Measurements from ENCODE around the gene CFAP99.

Gene CFAP99

DNA sequence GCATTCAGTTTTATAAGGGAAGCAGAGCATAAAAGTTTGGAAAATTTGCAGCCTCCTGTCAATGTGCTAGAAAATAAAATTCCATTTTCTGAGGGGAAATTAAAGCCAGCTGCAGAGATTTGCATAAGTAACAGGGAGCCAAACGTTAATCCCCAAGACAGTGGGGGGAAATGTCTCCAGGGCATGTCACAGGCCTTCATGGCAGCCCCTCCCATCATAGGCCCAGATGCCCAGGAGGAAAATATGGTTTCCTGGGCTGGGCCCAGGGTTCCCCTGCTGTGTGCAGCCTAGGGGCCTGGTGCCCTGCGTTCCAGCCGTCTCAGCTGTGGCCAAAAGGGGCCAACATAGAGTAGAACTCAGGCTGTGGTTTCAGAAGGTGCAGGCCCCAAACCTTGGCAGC is 59.5 kb downstream of the CFAP99 start:
- no peak for DNase-seq

DNA sequence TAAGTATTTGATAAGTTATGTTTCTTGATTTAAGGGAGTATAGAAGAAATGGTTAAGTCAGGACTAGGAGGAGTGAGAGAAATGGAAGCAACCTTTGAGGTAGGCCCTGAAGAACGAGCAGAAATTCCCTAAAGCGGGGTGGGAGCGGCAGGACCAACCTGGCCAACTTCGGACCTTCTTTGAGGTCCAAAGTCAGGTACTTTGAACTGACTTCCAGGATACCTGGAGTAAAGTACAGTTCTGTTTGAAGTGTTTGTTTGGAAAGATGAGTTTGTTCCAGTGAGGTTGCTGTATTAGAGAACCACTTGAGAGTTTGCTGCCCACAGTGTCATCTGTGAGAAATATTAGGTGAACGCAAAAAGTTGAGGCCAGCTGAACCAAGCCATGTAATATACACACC is 61.9 kb downstream of the CFAP99 start:
- no peak for DNase-seq

DNA sequence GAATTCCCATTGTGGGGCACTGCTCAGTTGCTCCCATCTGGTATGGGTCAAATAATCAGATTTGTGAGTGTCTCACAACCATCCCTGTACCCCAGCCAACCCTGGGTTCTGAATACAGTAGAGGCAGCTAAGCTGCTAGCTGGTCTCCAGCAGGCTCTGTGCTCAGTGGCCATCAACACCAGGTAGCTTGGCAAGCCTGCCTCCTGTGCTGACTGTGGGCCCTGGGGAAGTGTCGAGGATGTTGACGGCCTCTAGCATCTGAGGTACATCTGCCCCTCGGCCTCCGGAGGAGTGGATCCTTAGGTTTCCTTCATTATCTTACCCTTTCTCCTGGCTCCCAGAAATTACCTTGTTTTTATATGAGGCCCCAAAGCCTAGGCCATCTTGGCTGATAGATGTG is 63.4 kb downstream of the CFAP99 start:
- no peak for DNase-seq

DNA sequence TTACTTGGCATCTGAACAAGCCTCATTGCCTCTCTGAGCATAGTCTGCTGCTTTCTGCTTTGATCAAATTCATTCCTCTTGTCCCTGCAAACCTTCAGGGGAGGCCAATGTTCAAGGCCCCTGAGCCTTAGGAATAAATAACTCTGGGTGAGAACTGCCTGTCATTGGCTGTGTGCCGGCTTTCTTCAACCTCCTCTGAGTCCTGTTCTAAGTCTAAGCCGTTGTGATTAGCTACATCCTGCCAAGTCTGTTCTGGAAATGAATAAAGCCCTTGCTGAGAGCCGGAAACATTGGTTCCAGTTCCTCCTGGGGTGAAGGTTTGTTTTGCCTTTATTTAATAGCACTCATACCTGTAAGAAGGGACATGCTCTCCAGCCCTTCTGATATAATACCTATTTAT is 63.9 kb downstream of the CFAP99 start:
- peak; percentile 81 for DNase-seq

DNA sequence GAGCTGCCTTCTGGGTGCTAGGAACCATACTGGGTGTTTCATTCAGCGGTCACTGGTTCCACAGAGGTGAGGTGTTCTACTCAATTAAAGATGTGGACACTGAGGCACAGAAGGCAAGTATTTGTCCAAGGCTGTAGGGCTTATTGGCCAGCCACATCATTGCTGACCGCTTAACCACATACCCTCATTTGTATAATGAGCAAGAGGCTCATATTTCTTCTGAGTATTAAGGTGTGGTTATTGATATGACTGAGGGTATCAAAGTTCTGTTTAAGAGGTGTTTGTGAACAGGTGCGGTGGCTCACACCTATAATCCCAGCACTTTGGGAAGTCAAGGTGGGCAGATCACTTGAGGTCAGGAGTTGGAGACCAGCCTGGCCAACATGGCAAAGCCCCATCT is 64.5 kb downstream of the CFAP99 start:
- no peak for DNase-seq

DNA sequence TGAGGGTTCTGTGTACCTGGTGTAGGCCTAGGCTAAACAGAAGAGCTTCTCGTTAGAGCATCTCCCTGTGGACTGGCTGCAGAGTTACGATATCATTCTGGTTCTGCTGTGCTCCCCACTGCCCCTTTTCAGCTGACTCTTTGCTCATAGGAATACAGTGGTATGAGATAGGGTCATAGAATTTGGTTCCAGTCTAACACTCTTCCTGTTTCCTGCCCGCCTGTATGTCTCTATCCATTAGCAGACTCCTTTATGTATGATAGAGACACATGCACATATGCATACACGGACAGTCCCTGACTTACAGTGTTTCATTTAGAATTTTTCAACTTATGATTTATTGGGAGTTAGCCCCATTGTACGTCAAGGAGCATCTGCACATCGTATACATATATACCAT is 65.4 kb downstream of the CFAP99 start:
- DNase-seq, result no peak

DNA sequence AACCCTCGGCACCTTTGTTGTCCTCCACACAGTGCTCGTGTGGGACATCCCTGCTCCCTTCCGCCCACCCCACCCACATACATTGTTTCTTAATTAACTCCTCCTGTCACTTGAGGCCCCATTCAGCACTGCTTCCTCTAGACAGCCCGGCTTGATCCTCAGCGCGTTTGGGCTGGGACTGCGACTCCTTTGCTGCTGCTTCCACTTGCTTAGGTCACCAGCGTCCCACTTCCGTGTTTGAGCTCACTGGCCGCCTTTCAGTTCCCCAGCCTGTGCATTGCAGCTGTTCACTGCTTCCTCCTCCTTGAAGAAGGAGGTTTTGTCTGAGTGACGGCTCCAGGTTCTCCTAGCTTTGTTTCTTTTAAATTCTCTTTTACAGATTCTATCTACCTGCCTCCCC is 66.2 kb downstream of the CFAP99 start:
- peak; percentile 72 for DNase-seq

DNA sequence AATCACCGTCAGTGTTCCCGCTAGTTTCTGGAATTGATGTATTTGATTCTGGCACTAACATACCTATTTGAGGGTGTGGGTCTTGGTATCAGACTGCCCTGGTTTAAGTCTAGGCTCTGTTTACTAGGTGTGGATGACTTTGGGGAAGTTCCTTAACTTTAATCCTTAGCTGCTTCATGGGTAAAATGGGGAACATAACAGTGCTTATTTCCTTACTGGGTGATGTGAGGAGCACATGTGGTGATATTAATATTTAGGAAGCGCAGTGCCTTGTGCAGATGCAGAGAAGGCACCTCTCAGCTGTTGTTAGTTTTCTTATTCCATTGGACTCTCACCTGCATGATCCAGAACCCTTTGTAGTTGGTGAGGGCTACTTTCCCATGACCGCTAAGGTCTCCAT is 67.2 kb downstream of the CFAP99 start:
- DNase-seq, result no peak

DNA sequence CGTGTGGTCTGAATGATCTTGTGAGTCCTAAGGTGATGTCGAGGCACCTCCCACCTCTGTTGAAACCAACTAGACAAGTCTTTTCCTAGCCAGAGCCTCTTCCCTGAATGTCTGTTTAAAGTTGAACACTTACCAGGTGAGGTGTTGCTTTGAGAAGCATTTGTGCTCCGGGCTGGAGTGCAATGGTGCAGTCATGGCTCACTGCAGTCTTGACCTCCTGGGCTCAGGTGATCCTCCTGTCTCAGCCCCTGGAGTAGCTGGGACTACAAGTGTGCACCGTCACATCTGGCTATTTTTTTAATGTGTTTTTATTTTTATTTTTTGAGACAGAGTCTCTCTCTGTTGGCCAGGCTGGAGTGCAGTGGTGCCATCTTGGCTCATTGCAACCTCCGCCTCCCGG is 68.2 kb downstream of the CFAP99 start:
- DNase-seq, result no peak

DNA sequence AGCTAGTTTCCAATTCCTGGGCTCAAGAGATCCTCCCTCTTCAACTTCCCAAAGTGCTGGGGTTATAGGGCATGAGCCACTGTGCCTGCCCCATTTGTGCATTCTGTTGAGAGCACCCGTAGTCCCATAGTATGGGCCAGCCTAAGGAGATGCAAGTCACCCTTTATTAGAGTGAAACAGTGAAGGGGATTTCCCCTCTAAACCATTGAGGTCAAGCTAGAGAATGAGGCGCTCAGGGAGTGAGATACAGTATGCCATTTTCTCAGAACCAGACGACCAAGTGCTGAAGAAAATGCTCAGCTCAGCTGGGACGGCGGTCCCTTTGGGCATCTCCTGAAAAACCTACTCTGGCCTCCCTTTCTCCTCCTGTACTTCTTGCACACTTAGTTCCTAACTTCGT is 68.9 kb downstream of the CFAP99 start:
- DNase-seq, result peak; percentile 61

DNA sequence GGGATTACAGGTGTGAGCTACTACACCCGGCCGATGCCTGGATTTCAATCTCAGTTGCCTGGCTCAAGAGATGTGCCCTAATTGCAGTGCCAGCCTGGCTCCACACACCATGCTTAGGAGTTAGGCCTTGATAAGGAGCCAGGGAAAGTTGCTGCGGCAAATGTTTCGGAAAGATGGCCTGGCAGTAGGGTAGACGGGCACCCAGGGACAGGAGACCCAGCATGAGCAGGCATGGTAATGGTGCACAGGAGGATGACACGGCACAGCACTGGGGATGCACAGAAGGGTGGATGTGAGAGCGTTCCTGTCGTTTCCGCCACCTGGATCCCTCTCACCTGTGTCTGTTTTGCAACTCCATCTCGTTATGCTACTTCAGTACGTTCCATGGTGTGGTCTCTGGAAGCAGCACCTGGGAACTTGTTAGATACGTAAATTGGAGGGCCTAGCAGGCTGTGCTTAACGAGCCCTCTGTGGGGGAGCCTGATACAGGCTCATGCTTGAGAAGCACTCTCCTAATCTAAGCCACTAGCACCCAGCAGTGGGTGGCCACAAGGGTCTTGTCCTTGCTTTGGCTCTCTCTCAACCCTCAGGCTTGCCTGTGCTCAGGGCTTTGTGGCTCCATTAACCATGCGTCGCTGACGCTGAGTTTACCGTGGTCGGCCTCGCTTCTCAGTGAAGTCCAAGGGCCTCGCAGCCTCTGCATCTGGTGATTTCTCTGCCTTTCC is 70.5 kb downstream of the CFAP99 start:
- no peak for DNase-seq

DNA sequence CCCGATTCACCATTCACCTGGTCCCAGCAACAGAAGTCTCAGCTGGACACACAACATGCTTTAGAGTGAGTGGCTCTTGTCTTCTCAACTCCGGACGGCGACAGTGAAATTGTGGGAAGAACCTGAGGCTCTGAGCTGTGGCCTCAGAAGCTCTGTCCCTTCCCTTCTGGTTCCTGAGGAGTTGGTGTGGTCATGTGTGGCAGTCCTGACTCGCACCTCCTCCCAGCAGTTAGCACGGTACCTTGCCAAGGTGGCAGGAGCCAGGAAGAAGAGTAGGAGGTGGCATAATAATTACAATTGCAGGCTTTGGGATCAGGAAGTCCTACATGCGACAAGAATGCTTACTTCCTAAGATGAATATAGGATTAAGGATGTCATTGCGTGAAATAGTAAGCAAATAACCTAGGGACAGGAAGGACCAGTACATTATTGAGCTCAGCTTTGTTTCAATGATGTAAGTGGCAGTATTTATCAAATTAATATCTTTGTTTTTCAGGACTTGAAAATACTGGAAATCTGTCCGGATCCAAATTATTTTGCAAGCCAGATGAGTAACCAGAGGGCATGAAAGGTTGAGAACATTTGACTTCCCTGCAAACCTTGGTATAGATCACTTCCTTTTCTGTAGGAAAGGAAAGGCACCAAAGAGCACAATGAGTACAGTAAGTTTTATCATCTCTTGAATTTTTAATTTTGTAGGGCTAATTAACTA is 71.2 kb downstream of the CFAP99 start:
- DNase-seq, result no peak

DNA sequence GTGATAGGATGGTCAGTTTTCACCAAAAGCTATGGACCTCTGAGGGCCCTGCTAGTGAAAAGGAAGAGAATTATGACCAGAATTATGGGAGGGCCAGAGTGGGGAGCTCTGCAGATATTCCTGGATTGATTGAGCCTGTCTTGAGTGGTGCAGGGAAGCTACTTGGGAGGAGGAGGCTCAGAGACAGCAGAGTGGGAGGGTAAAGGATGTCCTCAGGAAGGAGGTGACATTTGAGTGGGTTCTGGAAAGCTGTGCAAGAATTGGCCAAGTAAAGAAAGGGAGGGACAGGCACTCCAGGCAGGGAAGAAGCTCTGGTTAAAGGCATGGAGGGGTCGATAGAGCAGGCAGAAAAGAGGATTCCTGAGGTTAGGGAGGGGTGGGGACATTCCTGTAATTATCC is 74.2 kb downstream of the CFAP99 start:
- no peak for DNase-seq

DNA sequence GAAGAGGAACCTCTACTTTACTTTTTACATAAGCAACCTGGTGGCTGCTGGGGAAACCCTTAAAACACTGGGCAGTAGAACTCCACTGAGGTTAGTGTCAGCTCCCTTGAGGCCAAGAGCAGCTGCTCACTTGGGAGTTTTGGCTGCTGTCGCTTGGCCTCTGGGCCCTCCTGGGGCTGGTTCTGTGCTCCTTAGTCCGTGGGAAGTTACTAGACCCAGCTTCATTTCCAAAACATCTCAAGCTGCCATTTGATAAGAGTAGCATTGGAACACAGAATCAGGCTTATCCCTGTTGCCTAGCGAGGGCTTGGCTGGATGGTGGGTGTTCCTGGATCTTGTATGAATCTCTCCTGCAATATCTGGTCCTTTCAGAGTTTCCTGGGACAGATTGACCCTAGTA is 76.2 kb downstream of the CFAP99 start:
- DNase-seq, result no peak

DNA sequence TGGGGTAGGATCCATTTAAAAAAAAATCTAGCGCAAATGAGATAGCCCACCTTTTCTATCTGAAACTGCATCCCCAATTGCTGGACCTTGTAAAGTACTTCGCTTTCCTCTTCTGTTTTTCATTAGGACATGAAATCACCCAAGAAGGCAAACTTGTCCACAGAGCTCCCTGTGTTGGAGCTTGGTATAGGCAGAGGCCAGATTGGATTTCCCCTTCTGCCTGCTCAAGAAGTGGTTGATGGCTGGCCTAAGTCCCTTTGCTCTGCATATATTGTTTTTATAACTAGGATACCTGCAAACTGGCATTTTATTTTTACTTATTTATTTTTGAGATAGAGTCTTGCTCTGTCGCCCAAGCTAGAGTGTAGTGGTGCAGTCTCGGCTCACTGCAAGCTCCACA is 78.6 kb downstream of the CFAP99 start:
- DNase-seq, result no peak

DNA sequence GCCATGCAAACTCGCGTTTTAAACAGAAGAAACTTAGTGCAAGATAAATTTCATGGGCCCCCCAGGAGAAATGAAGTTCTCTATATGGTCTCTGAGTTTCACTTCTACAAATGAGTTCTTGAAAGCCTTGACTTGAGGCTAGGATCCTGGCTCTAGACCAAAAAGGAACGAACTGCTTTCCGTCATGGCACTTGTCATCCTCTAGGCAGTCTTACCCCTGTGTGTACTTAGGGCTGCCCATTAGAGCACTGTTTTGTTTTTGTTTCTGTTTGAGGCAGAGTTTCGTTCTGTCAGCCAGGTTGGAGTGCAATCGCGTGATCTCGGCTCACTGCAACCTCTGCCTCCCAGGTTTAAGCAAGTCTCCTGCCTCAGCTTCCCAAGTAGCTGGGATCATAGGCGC is 79.2 kb downstream of the CFAP99 start:
- DNase-seq, result no peak

DNA sequence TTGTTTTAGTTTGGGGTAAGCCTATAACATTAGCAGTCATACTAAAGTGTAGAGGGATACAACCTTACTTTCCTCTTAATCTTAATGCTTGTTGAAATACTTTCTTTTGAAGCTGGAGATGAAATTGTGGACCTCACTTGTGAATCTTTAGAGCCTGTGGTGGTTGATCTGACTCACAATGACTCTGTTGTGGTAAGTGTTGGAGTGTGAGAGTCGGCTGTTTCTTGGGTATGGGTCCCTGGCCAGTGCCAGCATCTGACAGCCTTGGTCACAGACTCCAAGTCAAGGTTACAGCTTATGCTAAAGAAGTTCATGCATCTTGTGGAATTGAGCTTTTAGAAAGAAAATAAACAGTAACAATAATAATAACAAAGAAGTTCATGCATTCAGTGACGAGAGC is 81.8 kb downstream of the CFAP99 start:
- DNase-seq, result peak; percentile 43

DNA sequence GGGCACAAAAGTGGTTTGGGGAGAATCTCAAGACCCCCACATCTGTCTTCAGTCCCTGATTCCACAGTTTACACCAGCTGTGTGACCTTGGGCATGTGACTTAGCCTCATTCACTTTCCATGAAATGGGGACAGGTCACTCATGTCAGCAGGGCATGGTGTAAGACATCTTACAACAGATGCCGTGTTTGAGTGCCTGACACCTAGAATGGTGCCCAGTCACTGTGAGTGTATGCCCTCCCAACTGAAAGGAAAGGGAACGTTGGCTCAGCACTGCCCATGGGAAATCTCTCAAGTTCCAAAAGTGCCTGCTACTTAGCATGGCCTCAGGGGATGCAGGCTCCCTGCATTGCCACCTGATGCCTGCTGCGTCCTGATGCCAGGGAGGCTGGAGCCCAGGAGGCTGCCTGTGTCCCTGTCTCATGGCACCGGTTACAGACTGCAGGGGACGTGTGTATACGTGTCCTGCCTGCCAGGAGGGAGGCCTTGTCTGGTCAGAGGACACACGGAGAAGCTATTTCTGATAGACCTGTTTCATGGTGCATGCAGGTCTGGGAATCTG is 82.4 kb downstream of the CFAP99 start:
- no peak for DNase-seq

DNA sequence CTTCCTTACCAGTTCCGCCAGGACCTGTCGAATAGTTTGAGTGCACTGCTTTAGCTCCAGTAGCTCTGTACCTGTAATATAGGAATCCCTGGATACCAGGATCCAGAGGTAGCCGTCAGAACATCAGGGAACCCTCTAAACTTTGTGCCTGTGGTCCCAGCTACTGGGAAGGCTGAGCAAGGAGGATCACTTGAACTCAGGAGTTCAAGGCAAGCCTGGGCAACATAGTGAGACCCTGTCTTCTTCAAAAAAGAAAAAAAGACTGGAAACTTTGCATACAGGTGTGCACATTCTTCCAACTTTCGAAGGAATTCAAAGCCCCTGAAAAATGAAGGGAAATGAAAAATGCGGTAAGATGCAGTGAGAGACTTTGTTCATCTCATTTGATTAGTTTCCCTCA is 85.1 kb downstream of the CFAP99 start:
- DNase-seq, result no peak

DNA sequence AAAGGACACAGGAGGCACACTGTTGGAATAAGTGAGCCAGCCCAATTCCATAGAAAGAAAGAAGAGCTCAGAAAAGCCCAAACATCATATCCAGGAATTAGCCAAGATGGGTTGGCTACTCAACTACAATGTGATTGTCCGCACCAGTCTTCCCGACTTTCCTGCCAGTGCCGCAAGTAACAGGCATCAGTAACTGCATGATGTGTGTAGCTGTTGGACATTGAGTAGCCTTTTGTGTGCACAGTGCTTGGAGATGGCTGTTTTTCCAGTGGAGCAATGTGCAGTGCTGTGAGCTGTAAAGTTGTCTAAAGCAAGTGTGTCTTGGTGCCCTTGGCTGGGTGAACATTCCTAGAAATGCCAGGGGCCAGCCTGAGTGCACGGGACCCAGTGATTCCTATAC is 88.5 kb downstream of the CFAP99 start:
- DNase-seq, result no peak

DNA sequence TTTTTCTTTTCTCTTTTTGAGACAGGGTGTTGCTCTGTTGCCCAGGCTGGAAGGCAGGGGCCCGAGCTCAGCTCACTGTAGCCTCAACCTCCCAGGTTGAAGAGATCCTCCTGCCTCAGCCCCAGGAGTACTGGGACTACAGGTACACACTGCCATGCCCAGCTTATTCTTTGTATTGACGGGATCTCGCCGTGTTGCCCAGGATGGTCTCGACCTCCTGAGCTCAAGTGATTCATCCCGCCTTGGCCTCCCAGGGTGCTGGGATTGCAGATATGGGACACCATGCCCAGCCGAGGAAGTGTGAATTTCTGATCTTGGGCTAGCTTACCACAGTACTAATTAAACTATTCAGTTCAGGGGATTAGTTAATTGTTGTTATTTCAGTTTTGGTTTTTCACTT is 89.1 kb downstream of the CFAP99 start:
- DNase-seq, result no peak

DNA sequence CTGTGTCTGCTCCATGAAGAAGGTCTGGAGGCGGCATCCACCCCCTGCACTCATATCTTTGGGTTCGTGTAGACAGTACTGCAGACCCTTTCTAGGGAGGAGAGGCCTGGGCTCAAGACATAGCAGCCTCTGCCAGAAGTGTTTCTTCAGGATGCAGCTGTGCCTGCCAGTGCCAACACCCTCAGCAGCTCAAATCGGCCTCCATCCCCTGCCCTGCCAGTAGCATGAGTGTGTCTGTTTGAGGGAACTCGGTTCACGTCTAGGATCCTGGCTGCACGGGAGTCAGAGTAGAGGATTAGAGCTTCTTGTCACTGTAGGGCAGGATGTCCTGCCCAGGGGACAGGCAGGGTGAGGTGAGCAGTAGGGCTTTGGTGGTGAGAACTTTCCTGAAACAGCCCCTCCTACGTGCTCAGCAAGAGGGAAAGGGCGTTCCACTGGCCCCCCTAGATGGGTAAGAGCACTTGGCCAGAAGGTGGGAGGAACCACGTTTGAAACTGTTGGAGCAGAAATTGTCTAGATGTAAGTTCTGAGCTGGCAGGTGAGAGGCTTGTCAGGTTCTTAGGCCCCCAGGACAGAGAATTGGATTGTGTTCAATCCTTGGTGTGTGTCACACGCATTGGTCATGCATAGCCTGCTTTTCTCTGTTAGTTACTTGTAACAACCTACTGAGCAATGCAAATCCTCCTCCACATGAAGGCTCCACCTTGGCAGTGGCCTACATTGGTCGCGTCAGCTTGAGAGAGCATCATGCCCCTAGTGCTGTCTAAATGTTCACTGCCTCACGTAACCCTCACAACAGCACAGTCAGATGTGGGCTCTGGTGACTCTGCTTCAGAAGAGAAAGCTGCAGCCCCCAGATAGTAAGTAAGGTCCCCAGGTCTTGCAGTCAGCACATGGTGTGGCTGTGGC is 91.8 kb downstream of the CFAP99 start:
- no peak for DNase-seq

DNA sequence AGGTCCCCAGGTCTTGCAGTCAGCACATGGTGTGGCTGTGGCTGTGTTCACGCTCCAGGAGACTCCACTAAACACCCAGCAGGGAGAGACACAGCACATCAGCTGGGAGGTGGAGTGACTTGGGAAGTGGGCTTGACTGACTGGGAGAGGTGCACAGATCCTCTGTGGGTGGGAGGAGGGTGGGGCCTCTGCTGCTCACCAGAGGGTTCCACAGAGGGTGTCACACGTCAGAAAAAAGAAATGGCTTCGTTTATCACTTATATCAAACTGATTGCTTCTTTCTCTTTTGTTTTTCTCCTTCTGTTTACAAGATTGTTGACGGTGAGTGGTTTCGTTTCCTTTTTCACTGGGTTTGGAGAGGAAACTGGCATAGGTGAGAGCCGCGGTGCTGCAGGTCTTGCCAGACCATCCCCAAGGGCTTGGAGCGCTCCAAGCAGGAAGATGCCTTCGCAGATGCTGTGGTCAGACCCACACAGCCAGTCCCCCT is 92.9 kb downstream of the CFAP99 start:
- no peak for DNase-seq

Measured in activated CD4-positive, alpha-beta T cell treated with anti-CD3 and anti-CD28 coated beads, Interleukin-10, Interleukin-2, amounts not matched to agents 100 ng/mL and 50 ng/mL, durations not matched to agents 16 hours and 8 hours (primary cell).